Skeletal muscle tissue (tissue), 4 donors: ENCODE measurements around the gene ZC3HAV1. TPM values are rescaled to one million over a fixed set of nuclear protein-coding genes. Genes with fewer than 3 reads are reported as not detected.
"Not testable (repeated sequence)": the region's sequence is repeated elsewhere in the genome, so short reads cannot be mapped to it uniquely, and the experiment has no call there.

Source experiments
- H3K27ac ChIP-seq: one replicate; pipeline ENCODE4 v1.7.0; 2013; ENCODE audit warnings: mild to moderate bottlenecking, low read depth, low read length, inconsistent platforms
- H3K27me3 ChIP-seq, 3 donors: one replicate each; pipeline ENCODE4 v1.7.0; 2013; ENCODE audit warnings: low read length in 3 of 3; ENCODE audit not compliant: control insufficient read depth in 3 of 3, insufficient read depth in 3 of 3
- H3K36me3 ChIP-seq, 3 donors: one replicate each; pipeline ENCODE4 v1.7.0; 2013; ENCODE audit warnings: low read length in 3 of 3; ENCODE audit not compliant: control insufficient read depth in 3 of 3, insufficient read depth in 3 of 3
- H3K4me1 ChIP-seq, 3 donors: one replicate each; pipeline ENCODE4 v1.7.0; 2013; ENCODE audit warnings: low read length in 3 of 3, mild to moderate bottlenecking in 3 of 3; ENCODE audit not compliant: control insufficient read depth in 3 of 3, insufficient read depth in 3 of 3
- H3K4me3 ChIP-seq, 3 donors: one replicate each; pipeline ENCODE4 v1.7.0; 2013; ENCODE audit warnings: low read length in 3 of 3
- H3K9ac ChIP-seq, 3 donors: one replicate each; pipeline ENCODE4 v1.7.0; 2013; ENCODE audit warnings: low read length in 3 of 3, mild to moderate bottlenecking in 3 of 3, moderate library complexity in 2 of 3, low read depth in 1 of 3
- H3K9me3 ChIP-seq, 3 donors: one replicate each; pipeline ENCODE4 v1.7.0; 2013; ENCODE audit warnings: low read length in 3 of 3; ENCODE audit not compliant: control insufficient read depth in 3 of 3
- total RNA-seq: library from RNA; depleted of rRNA; stranded (reverse); fragments of >200 nt; gene quantifications from one replicate; pipeline ENCODE4 v1.2.3, GENCODE V29; 2014
- donor health status: Osteomylitis.

Gene ZC3HAV1
- total RNA-seq, 1 donor from 2014 or later, result 18.8 TPM

DNA sequence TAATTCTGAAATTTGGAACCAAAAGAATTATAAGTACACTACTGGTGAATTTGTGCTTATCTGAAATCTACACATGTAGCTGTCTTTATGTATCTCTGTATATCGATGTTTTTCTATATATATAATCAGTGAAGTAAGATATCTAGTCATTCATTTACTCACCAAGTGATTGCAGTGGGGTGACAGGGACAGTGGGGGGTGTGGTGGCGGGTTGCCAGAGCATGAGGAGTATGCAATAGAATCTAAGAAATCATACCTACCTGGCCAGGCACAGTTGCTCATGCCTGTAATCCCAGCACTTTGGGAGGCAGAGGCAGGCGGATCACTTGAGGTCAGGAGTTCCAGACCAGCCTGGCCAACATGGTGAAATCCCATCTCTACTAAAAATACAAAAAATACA is 15.5 kb upstream of the ZC3HAV1 start:
- H3K36me3 ChIP-seq, H3K4me3 ChIP-seq, H3K27ac ChIP-seq, H3K27me3 ChIP-seq, H3K9me3 ChIP-seq, H3K9ac ChIP-seq, H3K4me1 ChIP-seq: not testable (repeated sequence)

DNA sequence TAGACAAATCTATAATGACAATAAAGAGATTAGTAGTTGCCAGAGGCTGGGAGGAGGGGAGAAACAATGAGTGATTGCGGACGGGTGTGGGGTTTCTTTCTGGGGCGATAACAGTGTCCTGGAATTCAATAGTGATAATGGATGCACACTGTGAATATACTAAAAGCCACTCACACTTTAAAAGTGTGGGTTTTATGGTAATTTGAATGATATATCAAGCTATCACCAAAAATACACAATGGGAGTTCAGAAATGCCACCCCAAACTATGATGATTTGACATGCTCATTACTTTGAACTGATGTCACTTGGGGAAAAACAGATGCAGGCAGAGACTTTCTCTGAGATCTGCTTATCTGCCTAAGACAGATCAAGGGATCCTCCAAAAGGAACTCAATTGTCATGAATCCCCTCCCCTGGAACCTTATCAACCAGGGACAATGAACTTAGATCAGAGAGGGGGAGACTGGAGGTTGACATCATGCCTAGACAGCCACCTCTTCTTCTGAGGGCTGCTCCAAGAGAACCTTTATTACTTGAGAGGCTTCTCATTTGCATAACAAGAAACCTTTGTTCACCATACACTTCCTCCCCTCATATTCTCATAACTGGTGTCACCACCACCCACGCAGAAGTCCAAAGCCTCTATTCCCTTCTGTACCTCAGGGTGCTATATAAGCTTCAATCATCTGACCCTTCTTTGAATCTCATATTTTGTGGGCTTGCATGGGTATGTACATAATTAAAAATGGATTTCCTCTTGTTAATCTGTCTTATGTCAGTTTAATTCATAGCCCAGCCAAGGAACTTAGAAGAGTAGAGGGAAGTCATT is 14.8 kb upstream of the ZC3HAV1 start:
- Histone ChIP-seq H3K27me3 (peaks cover 3 to 4% (median 3%) of the 10 kb centered on the region in 3 donors), H3K4me3 (no peak overlapping the region), H3K4me1 (no peaks in the 10 kb centered on the region), H3K9ac (no peak overlapping the region), H3K9me3 (no peaks in the 10 kb centered on the region), H3K36me3 (no peaks in the 10 kb centered on the region), H3K27ac (no peak overlapping the region)

DNA sequence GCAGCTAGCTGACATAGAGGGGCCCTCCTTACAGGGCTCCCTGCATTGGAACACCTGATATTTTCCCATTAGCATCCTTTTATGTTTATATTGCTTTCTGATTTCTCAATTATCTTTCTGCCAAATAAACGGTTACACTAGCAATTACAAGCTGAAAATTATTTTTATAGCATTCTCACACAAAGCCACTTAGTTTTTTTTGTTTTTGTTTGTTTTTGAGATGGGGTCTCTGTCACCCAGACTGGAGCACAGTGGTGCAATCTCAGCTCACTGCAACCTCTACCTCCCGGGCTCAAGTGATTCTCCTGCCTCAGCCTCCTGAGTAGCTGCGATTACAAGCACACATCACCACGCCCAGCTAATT is 9.9 kb upstream of the ZC3HAV1 start:
- Histone ChIP-seq H3K36me3 (no peaks in the 10 kb centered on the region), H3K4me3 (no peak overlapping the region), H3K9ac (no peak overlapping the region), H3K9me3 (no peaks in the 10 kb centered on the region), H3K27me3 (peaks cover 2 to 9% (median 4%) of the 10 kb centered on the region in 3 donors), H3K4me1 (no peaks in the 10 kb centered on the region), H3K27ac (no peak overlapping the region)

DNA sequence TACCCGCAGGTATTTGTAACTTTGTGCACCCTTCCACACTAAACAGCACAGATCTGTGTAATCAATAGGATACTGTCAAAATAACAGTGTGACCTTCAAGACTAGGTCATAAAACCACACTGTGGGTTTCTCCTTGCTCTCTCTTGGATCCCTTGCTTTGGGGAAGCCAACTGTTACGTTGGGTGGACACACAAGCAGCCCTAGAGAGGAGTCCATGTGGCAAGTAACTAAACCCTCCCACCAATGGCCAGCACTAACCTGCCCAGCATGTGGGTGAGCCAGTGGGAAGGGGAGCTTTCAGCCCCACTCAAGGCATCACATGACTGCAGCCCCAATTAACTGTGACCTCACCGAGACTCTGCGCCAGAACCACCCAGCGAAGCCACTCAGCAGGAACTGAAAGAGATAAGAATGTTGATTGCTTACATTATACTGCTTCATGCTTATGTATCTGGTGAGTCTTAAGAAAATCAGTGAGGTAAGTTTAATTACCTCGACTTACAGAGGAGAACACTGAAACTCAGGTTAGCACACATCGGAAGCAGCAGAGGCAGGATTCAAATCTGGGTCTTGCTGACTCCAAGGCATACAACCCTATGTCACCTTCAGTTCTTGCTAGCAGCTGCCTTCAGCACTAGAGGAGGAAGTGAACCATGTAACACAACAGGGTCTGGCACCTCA is 9.4 kb upstream of the ZC3HAV1 start:
- Histone ChIP-seq H3K27me3 (peaks cover 2 to 9% (median 4%) of the 10 kb centered on the region in 3 donors), H3K36me3 (no peaks in the 10 kb centered on the region), H3K4me1 (no peaks in the 10 kb centered on the region), H3K4me3 (no peak overlapping the region), H3K9me3 (no peaks in the 10 kb centered on the region), H3K27ac (no peak overlapping the region), H3K9ac (no peak overlapping the region)

DNA sequence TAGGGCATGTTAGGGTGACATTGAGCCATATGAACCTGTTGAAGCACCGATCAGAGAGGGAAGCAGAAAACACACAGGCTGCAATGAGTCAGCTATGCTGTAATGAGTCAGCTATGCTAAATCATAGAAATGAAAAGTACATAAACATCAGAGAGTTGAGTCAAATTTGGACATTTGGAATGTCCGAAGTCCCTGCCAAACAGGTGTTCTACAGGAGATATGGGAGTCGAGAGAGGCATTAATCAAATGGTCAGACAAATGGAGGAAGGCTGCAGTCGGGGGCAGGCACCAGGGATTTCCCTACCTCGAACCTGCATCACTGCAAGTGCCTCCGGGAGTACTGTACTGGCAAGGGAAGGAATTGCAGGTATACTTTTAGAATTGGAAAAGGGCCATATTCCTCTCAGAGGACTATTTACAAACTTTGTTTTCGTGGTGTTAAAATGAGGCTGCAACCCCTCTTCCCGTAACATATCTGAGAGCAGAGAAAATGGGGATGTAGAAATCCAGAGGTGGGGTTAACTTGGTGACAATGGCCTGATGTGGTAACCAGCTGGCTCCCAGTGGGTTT is 8.8 kb upstream of the ZC3HAV1 start:
- Histone ChIP-seq H3K9me3 (no peaks in the 10 kb centered on the region), H3K4me3 (no peak overlapping the region), H3K27ac (no peak overlapping the region), H3K36me3 (no peaks in the 10 kb centered on the region), H3K27me3 (peaks cover 1 to 6% (median 2%) of the 10 kb centered on the region in 3 donors), H3K9ac (no peak overlapping the region), H3K4me1 (no peaks in the 10 kb centered on the region)

DNA sequence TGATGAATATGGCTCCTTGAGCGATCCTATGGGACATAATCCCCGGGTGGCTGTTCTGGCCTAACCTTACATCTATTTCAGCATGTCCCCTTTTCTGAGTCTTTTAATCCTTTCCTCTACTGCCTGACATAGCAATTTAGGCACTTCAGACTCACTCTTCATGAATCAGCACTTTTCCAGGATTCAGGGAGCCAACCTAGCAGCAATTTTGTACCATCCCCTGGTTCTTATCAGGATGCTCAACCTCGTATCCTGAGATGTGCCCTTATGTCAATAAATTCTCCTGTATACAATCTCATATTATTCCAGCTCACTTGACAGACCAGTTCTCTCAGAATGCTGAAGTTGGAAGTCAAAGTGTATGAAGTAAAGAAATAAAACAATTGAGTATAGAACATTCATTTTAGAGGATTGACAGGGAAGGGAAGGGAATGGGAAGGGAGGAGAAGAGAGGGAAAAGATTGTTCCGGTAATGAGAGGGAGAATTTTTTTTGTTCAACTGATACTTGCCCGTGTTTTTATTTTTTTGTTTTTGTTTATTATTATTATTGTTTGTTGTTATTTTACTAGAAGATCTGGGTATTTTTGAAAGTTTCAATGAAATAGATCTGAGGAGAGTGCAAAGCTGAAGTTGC is 8.2 kb upstream of the ZC3HAV1 start:
- no peaks in the 10 kb centered on the region for H3K9me3 ChIP-seq
- no peaks in the 10 kb centered on the region for H3K4me1 ChIP-seq
- H3K27ac ChIP-seq, result no peak overlapping the region
- no peaks in the 10 kb centered on the region for H3K36me3 ChIP-seq
- no peak overlapping the region for H3K4me3 ChIP-seq
- H3K9ac ChIP-seq, result no peak overlapping the region
- peaks cover 0 to 6% (median 2%) of the 10 kb centered on the region in 3 donors for H3K27me3 ChIP-seq

DNA sequence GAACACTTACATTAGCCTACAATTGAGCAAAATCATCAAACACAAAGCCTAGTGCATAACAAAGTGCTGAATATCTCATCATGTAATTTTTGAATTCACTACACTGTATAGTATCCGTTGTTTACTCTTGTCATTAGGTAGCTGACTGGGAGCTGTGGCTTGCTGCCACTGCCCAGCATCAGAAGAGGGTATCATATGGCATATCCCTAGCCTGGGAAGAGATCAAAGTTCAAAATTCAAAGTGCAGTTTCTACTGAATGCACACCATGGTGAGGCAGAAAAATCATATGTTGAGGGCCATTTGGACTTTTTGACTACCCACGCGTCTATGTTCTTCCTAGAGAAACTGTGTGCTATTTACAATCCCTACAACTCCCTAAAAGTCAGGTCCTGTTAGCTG is 7.5 kb upstream of the ZC3HAV1 start:
- no peak overlapping the region for H3K4me3 ChIP-seq
- H3K9ac ChIP-seq, result no peak overlapping the region
- no peaks in the 10 kb centered on the region for H3K4me1 ChIP-seq
- H3K27me3 ChIP-seq, result peaks cover 0 to 6% (median 2%) of the 10 kb centered on the region in 3 donors
- no peak overlapping the region for H3K27ac ChIP-seq
- no peaks in the 10 kb centered on the region for H3K9me3 ChIP-seq
- H3K36me3 ChIP-seq, result no peaks in the 10 kb centered on the region

DNA sequence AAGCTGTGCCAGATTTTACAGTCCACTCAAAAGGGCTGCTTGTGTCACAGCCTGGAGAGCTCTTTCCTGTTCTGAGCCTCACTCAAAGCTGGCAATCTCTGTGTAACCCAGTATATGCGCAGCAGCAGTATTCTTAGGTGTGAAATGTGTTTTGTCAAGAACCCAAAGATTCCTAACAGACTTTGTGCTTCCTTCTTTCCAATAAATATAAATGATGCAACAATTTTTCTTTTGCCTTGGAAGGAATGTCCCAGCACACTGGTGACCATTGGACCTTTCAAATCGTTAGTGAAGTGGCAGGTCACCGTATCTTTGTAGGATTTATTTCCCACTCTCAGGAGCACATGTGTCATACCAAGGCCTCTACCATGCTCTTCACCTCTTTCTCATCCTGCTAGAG is 5.6 kb upstream of the ZC3HAV1 start:
- Histone ChIP-seq H3K4me1 (peaks cover 1 to 2% (median 1%) of the 10 kb centered on the region in 3 donors), H3K9me3 (no peaks in the 10 kb centered on the region), H3K27ac (no peak overlapping the region), H3K36me3 (no peaks in the 10 kb centered on the region), H3K27me3 (peaks cover 0 to 6% (median 2%) of the 10 kb centered on the region in 3 donors), H3K9ac (no peak overlapping the region), H3K4me3 (no peak overlapping the region)

DNA sequence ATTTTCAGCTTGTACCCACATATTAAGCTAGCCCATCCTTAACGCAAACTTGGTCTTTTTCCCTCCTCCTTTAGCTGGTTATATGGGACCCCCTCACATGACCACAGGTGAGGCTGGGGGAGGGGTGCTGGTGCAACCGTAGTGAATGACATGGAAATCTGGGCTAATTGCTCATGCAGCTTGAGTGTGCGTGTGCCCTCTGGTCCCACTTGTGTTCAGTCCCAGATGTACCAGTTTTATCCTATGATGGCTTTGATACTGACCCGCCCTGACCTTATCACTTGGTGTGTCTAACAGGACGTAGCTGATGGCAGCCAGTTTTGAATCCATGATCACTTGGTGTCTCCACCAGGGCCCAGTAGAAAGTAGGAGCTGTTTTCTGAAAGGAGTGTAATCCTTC is 5.1 kb upstream of the ZC3HAV1 start:
- Histone ChIP-seq H3K4me1 (peaks cover 5 to 7% (median 6%) of the 10 kb centered on the region in 3 donors), H3K27me3 (peaks cover 0 to 6% (median 2%) of the 10 kb centered on the region in 3 donors), H3K9ac (no peak overlapping the region), H3K4me3 (no peak overlapping the region), H3K36me3 (no peaks in the 10 kb centered on the region), H3K9me3 (no peaks in the 10 kb centered on the region), H3K27ac (no peak overlapping the region)
